NCI-H345 treated with DMSO at 0.1 percent for 48 hours (cell line): ENCODE results near the gene PNPLA2.

Source experiments
- DNase-seq: peaks from one replicate; lab custom pipeline; 2025; ENCODE audit not compliant: unreplicated experiment; lab: John Stamatoyannopoulos, UW

Gene PNPLA2

GRCh38 chr11:843086-843734 lies 24.5 kb downstream of the PNPLA2 start:
- DNase-seq, result no peak

- no peak for DNase-seq
These were observed 25.3 kb downstream of the PNPLA2 start for GRCh38 chr11:843818-844692.

GRCh38 chr11:844693-845644 lies 26.3 kb downstream of the PNPLA2 start:
- no peak for DNase-seq

- no peak for DNase-seq
These were observed 27.3 kb downstream of the PNPLA2 start for GRCh38 chr11:845872-846495.

- no peak for DNase-seq
These were observed 27.9 kb downstream of the PNPLA2 start for GRCh38 chr11:846496-847098.

- no peak for DNase-seq
These were observed 29.2 kb downstream of the PNPLA2 start for GRCh38 chr11:847876-848275.

- DNase-seq, result no peak
These were observed 29.7 kb downstream of the PNPLA2 start for GRCh38 chr11:848380-848931.

- peak; percentile 56 for DNase-seq
These were observed 30.6 kb downstream of the PNPLA2 start for GRCh38 chr11:849104-849824.

- DNase-seq, result no peak
These were observed 31.4 kb downstream of the PNPLA2 start for GRCh38 chr11:849951-850774.

GRCh38 chr11:850775-851763 lies 32.4 kb downstream of the PNPLA2 start:
- DNase-seq, result no peak

- no peak for DNase-seq
These were observed 34.0 kb downstream of the PNPLA2 start for GRCh38 chr11:852762-853161.

- no peak for DNase-seq
These were observed 35.2 kb downstream of the PNPLA2 start for GRCh38 chr11:853682-854448.

- no peak for DNase-seq
These were observed 36.1 kb downstream of the PNPLA2 start for GRCh38 chr11:854601-855329.

- DNase-seq, result no peak
These were observed 36.6 kb downstream of the PNPLA2 start for GRCh38 chr11:855330-855674.

GRCh38 chr11:855796-856195 lies 37.1 kb downstream of the PNPLA2 start:
- no peak for DNase-seq

- DNase-seq, result no peak
These were observed 37.7 kb downstream of the PNPLA2 start for GRCh38 chr11:856397-856796.
